ENCODE data around the gene RUFY3. TPM values are rescaled to one million over a fixed set of nuclear protein-coding genes. Genes with fewer than 3 reads are reported as not detected.
A peak's percentile ranks its signal among the peaks of the same experiment; 100 is the strongest.
"Not testable (repeated sequence)": the region's sequence is repeated elsewhere in the genome, so short reads cannot be mapped to it uniquely, and the experiment has no call there.

The RUFY3 gene
- total RNA-seq, 1 experiment from 2014 or later: 32.9 TPM

DNA sequence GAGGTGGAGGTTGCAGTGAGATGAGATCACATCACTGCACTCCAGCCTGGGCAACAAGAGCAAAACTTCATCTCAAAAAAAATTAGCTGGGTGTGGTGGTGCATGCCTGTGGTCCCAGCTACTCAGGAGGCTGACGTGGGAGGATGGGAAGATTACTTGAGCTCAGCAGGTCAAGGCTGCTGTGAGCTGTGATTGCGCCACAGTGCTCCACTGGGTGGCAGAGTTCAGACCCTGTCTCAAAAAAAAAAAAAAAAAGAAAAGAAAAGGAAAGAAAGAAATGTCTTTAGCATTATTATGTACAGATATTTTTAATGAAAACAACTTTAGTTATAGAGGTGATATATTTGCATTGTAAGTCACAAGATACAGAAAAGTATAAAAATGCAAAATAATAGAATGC, 14.2 kb downstream of the RUFY3 start:
- Histone ChIP-seq H3K4me1 (ENCODE audit: control insufficient read depth in 1 of 2, insufficient read depth in 2 of 2, low read length in 2 of 2) (peaks cover 13 to 25% of the 10 kb centered on the region in 2 experiments; a peak in 3 of 4 replicates), H3K4me2 (ENCODE audit: low read length) (peak overlapping the region; percentile 47)
- H3K27ac ChIP-seq (ENCODE audit: low read depth, low read length); H3K27me3 ChIP-seq (ENCODE audit: insufficient read depth, low read length); H3K9me3 ChIP-seq (ENCODE audit: control insufficient read depth in 1 of 2, insufficient read depth in 1 of 2, low read depth in 1 of 2, low read length in 2 of 2); H2AFZ ChIP-seq (ENCODE audit: low read depth, low read length, poor library complexity, severe bottlenecking); intact Hi-C loops (cut with micrococcal nuclease); BruUV-seq (replicated peaks); H3K79me2 ChIP-seq (ENCODE audit: insufficient read depth, low read length); H3K36me3 ChIP-seq (ENCODE audit: control insufficient read depth in 1 of 2, insufficient read depth in 2 of 2, low read length in 2 of 2); H3K9me2 ChIP-seq (ENCODE audit: insufficient read depth); H3K9ac ChIP-seq (ENCODE audit: low read length); H4K20me1 ChIP-seq (ENCODE audit: insufficient read depth); H3K4me3 ChIP-seq (replicated peaks in 1 of 2; ENCODE audit: low read depth in 1 of 2, low read length in 2 of 2): not testable (repeated sequence)
- POLR2A ChIA-PET: interaction anchor here (0.7 to 1.2 kb wide), 2 partner anchors 31 to 218 kb away, joined by 3 read pairs; no protein-coding TSS in a partner anchor
- peak; percentile 44 for DNase-seq (ENCODE audit: low read depth, low spot score)
- CTCF ChIA-PET: interaction anchor here (0.6 to 2.1 kb wide), 11 partner anchors 8 to 274 kb away, joined by 3 to 10 read pairs (median 3); partner anchors contain the start of gene RUFY3
- RAD21 ChIA-PET (ENCODE audit: low non-redundant PET in 1 of 2, low total read pairs in 2 of 2, uncharacterized antibody in 2 of 2, unreplicated experiment in 2 of 2): interaction anchor here in 1 of 2 experiments (0.7 kb wide), 1 partner anchor 132 kb away, joined by 3 read pairs; no protein-coding TSS in a partner anchor
- TF ChIP-seq RAD21 (IDR thresholded peaks at IDR 0.05; ENCODE audit: low read depth) (peak; percentile 33), CEBPB (IDR thresholded peaks at IDR 0.05; ENCODE audit: low read depth) (peak; percentile 73)
- TF ChIP-seq, protein P1, sequence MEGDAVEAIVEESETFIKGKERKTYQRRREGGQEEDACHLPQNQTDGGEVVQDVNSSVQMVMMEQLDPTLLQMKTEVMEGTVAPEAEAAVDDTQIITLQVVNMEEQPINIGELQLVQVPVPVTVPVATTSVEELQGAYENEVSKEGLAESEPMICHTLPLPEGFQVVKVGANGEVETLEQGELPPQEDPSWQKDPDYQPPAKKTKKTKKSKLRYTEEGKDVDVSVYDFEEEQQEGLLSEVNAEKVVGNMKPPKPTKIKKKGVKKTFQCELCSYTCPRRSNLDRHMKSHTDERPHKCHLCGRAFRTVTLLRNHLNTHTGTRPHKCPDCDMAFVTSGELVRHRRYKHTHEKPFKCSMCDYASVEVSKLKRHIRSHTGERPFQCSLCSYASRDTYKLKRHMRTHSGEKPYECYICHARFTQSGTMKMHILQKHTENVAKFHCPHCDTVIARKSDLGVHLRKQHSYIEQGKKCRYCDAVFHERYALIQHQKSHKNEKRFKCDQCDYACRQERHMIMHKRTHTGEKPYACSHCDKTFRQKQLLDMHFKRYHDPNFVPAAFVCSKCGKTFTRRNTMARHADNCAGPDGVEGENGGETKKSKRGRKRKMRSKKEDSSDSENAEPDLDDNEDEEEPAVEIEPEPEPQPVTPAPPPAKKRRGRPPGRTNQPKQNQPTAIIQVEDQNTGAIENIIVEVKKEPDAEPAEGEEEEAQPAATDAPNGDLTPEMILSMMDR (IDR thresholded peaks at IDR 0.05 in 2 of 3, conservative IDR thresholded peaks at IDR 0.05 in 1 of 3; ENCODE audit: borderline replicate concordance in 1 of 3, insufficient read depth in 1 of 3, low read depth in 2 of 3, low read length in 2 of 3): peak; percentile 26 to 47 (median 44); a peak in 5 of 6 replicates
- peak; percentile 98 for ATAC-seq

DNA sequence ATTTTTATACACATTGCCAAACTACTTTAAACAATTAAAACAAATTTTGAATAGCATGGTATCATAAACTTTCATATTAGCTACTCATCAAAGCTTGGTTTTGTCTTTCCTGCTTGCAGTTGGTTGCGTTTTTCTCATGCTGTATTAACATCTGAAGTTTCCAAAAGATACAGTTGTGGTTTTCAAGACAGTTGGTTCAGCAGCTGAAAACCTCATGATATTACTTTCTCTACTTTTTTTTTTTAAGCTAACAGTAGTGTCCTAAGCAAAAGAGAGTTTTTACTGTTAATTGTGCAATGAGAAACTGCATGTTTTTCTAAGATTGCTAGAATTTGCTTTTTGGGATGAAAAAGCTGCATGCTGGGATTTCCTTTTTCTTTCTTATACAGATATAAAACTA, 15.2 kb downstream of the RUFY3 start:
- H3K4me1 ChIP-seq (ENCODE audit: control insufficient read depth in 1 of 2, insufficient read depth in 2 of 2, low read length in 2 of 2): peaks cover 13 to 25% of the 10 kb centered on the region in 2 experiments; a peak in 3 of 4 replicates
- intact Hi-C loops (cut with micrococcal nuclease): no loop called here
- TF ChIP-seq, protein P2, sequence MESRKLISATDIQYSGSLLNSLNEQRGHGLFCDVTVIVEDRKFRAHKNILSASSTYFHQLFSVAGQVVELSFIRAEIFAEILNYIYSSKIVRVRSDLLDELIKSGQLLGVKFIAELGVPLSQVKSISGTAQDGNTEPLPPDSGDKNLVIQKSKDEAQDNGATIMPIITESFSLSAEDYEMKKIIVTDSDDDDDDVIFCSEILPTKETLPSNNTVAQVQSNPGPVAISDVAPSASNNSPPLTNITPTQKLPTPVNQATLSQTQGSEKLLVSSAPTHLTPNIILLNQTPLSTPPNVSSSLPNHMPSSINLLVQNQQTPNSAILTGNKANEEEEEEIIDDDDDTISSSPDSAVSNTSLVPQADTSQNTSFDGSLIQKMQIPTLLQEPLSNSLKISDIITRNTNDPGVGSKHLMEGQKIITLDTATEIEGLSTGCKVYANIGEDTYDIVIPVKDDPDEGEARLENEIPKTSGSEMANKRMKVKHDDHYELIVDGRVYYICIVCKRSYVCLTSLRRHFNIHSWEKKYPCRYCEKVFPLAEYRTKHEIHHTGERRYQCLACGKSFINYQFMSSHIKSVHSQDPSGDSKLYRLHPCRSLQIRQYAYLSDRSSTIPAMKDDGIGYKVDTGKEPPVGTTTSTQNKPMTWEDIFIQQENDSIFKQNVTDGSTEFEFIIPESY (IDR thresholded peaks at IDR 0.05; ENCODE audit: extremely low read depth, insufficient replicate concordance, low read length): no peak
- TF ChIP-seq EGR1 (IDR thresholded peaks at IDR 0.05; ENCODE audit: low read depth): no peak
- no peak for TF ChIP-seq EZH2 (IDR thresholded peaks at IDR 0.05)
- TF ChIP-seq CEBPB (IDR thresholded peaks at IDR 0.05; ENCODE audit: low read depth): no peak
- TF ChIP-seq JUND (IDR thresholded peaks at IDR 0.05): no peak
- H3K27me3 ChIP-seq (ENCODE audit: insufficient read depth, low read length): no peaks in the 10 kb centered on the region
- H3K9me2 ChIP-seq (ENCODE audit: insufficient read depth): no peaks in the 10 kb centered on the region
- no peaks in the 10 kb centered on the region for H4K20me1 ChIP-seq (ENCODE audit: insufficient read depth)
- H3K9me3 ChIP-seq (ENCODE audit: control insufficient read depth in 1 of 2, insufficient read depth in 1 of 2, low read depth in 1 of 2, low read length in 2 of 2): no peaks in the 10 kb centered on the region
- no peaks in the 10 kb centered on the region for H3K36me3 ChIP-seq (ENCODE audit: control insufficient read depth in 1 of 2, insufficient read depth in 2 of 2, low read length in 2 of 2)
- ChIA-PET POLR2A (no interaction called here), CTCF (interaction anchor here (0.8 to 1.6 kb wide), 2 partner anchors 33 to 85 kb away, joined by 3 to 6 read pairs; no protein-coding TSS in a partner anchor), RAD21 (ENCODE audit: low non-redundant PET in 1 of 2, low total read pairs in 2 of 2, uncharacterized antibody in 2 of 2, unreplicated experiment in 2 of 2) (no interaction called here)
- H2AFZ ChIP-seq (ENCODE audit: low read depth, low read length, poor library complexity, severe bottlenecking): no peak overlapping the region
- peaks cover 10% of the 10 kb centered on the region for H3K79me2 ChIP-seq (ENCODE audit: insufficient read depth, low read length)
- ATAC-seq (no peak), DNase-seq (ENCODE audit: low read depth, low spot score) (no peak)
- H3K9ac ChIP-seq (ENCODE audit: low read length): no peak overlapping the region
- no peak overlapping the region for H3K4me2 ChIP-seq (ENCODE audit: low read length)
- H3K27ac ChIP-seq (ENCODE audit: low read depth, low read length): no peak overlapping the region
- no peak overlapping the region for H3K4me3 ChIP-seq (replicated peaks in 1 of 2; ENCODE audit: low read depth in 1 of 2, low read length in 2 of 2)
- BruUV-seq (replicated peaks): no TSS peak

Data from HCT116 (cell line).